GM10266 (cell line): ENCODE measurements around the gene TMEM185B.
"Not testable (repeated sequence)": the region's sequence is repeated elsewhere in the genome, so short reads cannot be mapped to it uniquely, and the experiment has no call there.

Experiments used
- DNase-seq: peaks from one replicate; pipeline ENCODE4 v3.0.0; 2012; ENCODE audit errors: extremely low spot score
- CTCF ChIP-seq: IDR thresholded peaks from 2 replicates; pipeline ENCODE4 v1.5.1; 2012; ENCODE audit warnings: mild to moderate bottlenecking, low read depth; ENCODE audit not compliant: control insufficient read depth, insufficient read depth; ENCODE audit errors: missing control alignments

Gene TMEM185B

GRCh38 chr2:120237491-120237902 lies 14.3 kb upstream of the TMEM185B start:
- no peak for DNase-seq
- TF ChIP-seq CTCF = no peak

GRCh38 chr2:120236791-120237190 lies 13.6 kb upstream of the TMEM185B start:
- no peak for TF ChIP-seq CTCF
- no peak for DNase-seq

- no peak for DNase-seq
Observed at GRCh38 chr2:120236316-120236715, 13.1 kb upstream of the TMEM185B start.

GRCh38 chr2:120235681-120236080 lies 12.5 kb upstream of the TMEM185B start:
- DNase-seq = no peak
- no peak for TF ChIP-seq CTCF

More at GRCh38 chr2:120236316-120236715, 13.1 kb upstream of the TMEM185B start:
- TF ChIP-seq CTCF = no peak

GRCh38 chr2:120235158-120235557 lies 12.0 kb upstream of the TMEM185B start:
- DNase-seq = not testable (repeated sequence)

- DNase-seq = no peak
- TF ChIP-seq CTCF = no peak
Observed at GRCh38 chr2:120233292-120233691, 10.1 kb upstream of the TMEM185B start.

GRCh38 chr2:120231974-120232635 lies 8.9 kb upstream of the TMEM185B start:
- TF ChIP-seq CTCF = no peak
- peak; percentile 79 for DNase-seq

- no peak for DNase-seq
- TF ChIP-seq CTCF = no peak
Observed at GRCh38 chr2:120231564-120231973, 8.4 kb upstream of the TMEM185B start.
